CD4-positive, alpha-beta T cell treated with Interleukin-2 at 100 ng/mL for 4 hours (primary cell): ENCODE data around the gene NUCB1.
"Not testable (repeated sequence)": the region's sequence is repeated elsewhere in the genome, so short reads cannot be mapped to it uniquely, and the experiment has no call there.

Source experiments
- DNase-seq: peaks from one replicate; pipeline ENCODE4 v3.0.0-alpha.2; 2020; ENCODE audit warnings: low spot score

NUCB1 gene

DNA sequence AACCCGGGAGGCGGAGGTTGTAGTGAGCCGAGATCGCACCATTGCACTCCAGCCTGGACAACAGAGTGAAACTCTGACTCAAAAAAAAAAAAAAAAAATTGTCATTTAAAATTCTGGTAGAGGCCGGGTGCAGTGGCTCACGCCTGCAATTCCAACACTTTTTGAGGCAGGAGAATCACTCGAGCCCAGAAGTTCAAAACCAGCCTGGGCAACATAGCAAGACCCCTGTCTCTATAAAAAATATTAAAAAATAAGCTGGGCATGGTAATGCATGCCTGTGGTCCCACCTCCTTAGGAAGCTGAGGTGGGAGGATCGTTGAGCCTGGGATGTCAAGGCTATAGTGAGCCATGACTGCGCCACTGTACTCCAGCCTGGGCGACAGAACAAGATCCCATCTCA lies 6.2 kb downstream of the NUCB1 start:
- no peak for DNase-seq

DNA sequence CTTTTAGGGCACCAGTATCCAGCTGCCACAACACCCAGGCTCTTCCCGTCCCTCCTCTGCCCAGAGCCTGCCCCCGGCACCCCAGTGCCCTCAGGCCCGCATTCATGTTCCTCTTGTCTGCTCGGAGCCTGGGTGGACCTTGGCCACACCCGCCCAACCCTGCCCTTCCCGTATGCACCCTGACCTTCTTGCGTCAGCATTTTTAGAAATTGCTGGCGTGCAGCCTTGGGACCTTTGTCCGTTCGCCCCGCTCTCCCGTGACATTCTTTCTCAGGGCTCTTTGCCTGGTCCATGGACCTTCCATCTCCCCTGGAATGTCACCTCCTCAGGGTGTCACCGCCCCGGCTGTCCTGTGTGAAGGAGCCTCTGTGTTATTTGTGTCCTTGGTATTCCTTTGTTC lies 7.6 kb downstream of the NUCB1 start:
- no peak for DNase-seq

GRCh38 chr19:48909424-48910077 lies 9.4 kb downstream of the NUCB1 start:
- DNase-seq = not testable (repeated sequence)

GRCh38 chr19:48910803-48911202 lies 10.7 kb downstream of the NUCB1 start:
- no peak for DNase-seq

GRCh38 chr19:48913114-48913889 lies 13.2 kb downstream of the NUCB1 start:
- peak; percentile 19 for DNase-seq

DNA sequence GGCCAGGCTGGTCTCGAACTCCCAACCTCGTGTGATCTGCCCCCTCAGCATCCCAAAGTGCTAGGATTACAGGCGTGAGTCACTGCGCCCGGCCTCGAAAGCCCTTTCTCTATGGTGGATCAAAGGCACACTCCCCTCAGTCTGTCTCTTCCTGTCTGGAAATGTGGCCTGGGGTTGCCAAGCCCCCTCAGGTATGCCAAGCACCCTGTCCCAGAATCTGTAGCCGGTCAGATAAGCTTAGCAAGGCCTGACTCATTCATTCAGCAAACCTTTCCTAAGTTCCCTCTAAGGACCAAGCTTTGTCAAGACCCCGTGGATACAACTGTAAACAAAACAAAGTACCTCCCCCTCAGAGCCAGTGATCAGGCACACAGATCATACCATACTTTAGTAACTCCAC lies 14.1 kb downstream of the NUCB1 start:
- no peak for DNase-seq

GRCh38 chr19:48915757-48916156 lies 15.6 kb downstream of the NUCB1 start:
- DNase-seq = no peak

- no peak for DNase-seq
These were observed 18.0 kb downstream of the NUCB1 start for GRCh38 chr19:48918071-48918470.

DNA sequence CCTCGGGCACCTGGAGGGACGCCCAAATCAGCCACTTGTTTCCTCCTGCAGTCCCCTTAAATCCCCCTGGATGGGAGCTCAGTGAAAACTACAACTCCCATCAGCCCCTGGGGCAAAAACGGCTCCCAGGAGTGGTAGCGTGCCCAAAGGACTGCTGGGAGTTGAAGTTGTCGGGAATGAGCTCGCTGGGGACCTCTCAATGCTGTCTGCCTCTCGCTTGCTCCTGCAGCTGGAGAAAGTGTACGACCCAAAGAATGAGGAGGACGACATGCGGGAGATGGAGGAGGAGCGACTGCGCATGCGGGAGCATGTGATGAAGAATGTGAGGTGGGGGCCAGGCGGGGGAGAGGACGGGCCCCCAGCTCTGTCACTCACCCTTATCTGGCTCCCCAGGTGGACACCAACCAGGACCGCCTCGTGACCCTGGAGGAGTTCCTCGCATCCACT lies 18.7 kb downstream of the NUCB1 start:
- no peak for DNase-seq

DNA sequence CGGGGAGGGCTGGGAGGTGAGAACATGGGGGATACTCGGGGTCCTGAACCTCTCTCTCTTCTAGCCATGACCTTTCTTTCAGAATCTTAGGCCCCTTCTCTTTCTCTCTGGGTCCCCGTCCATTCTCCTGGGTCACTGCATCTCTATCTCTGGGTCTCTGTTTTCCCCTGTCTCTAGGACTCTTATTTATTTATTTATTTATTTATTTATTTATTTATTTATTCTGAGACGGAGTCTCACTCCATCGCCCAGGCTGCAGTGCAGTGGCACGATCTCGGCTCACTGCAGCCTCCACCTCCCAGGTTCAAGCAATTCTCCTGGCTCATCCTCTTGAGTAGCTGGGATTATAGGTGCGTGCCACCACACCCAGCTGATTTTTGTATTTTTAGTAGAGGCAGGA lies 19.2 kb downstream of the NUCB1 start:
- DNase-seq = not testable (repeated sequence)

- DNase-seq = no peak
These were observed 20.8 kb downstream of the NUCB1 start for GRCh38 chr19:48920949-48921348.

GRCh38 chr19:48921721-48922500 lies 21.8 kb downstream of the NUCB1 start:
- DNase-seq = no peak

DNA sequence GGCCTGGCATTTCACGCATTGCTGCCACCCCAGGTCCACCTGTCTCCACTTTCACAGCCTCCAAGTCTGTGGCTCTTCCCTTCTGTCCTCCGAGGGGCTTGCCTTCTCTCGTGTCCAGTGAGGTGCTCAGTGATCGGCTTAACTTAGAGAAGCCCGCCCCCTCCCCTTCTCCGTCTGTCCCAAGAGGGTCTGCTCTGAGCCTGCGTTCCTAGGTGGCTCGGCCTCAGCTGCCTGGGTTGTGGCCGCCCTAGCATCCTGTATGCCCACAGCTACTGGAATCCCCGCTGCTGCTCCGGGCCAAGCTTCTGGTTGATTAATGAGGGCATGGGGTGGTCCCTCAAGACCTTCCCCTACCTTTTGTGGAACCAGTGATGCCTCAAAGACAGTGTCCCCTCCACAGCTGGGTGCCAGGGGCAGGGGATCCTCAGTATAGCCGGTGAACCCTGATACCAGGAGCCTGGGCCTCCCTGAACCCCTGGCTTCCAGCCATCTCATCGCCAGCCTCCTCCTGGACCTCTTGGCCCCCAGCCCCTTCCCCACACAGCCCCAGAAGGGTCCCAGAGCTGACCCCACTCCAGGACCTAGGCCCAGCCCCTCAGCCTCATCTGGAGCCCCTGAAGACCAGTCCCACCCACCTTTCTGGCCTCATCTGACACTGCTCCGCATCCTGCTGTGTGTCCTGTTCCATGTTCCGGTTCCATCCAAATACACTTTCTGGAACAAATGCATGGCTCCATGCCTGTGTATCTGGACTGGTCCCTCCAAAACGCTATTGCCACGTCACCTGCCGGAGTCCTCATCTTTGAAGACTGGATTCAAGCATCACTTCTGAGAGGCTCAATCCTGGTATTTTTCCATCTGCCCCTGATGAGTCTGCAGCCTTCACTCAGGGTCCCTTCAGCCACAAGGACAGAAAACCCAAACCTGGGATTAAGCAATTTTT lies 22.7 kb downstream of the NUCB1 start:
- no peak for DNase-seq

GRCh38 chr19:48925240-48925843 lies 25.2 kb downstream of the NUCB1 start:
- DNase-seq = no peak

- DNase-seq = not testable (repeated sequence)
These were observed 25.8 kb downstream of the NUCB1 start for GRCh38 chr19:48925890-48926289.

- DNase-seq = peak; percentile 7
These were observed 26.8 kb downstream of the NUCB1 start for GRCh38 chr19:48926909-48927308.

DNA sequence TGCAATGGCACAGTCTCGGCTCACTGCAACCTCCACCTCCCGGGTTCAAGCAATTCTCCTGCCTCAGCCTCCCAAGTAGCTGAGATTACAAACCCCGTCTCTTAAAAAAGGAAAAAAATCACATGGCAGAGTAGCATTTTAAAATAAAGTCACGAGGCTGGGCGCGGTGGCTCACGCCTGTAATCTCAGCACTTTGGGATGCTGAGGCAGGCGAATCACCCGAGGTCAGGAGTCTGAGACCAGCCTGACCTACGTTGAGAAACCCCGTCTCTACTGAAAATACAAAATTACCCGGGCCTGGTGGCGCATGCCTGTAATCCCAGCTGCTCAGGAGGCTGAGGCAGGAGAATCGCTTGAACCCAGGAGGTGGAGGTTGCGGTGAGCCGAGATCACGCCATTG lies 27.6 kb downstream of the NUCB1 start:
- not testable (repeated sequence) for DNase-seq

GRCh38 chr19:48928164-48929025 lies 28.3 kb downstream of the NUCB1 start:
- DNase-seq = no peak

DNA sequence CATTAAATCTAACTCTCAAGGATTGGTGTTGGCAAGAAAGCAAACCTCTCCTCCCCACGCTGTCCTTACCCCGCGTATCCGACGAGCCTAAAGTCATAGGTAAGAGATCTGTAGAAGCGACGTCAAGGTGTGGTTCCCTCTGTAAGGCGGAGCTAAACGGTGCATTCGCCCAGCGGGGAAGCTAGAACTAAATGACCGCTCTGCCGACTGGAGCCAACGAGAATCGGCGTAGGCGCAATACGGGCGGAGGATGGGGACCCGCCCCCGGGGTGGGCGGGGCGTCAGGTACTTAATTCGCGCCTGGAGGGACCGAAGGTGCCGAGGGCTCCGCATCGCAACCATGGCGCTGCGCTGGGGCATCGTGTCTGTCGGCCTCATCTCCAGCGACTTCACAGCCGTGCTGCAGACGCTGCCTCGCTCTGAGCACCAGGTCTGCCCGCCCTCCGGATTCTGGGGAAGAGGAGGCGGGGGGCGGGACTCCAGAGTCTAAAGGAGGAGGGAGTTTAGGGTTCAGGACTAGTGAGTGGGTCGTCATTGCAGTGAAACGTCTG lies 33.3 kb downstream of the NUCB1 start, which contains the start of gene DHDH:
Gene DHDH (plus strand): TSS at position 318 of the 551 bp plus-strand sequence. CDS start 23 bp downstream, at position 341.
- DNase-seq = peak; percentile 91

DNA sequence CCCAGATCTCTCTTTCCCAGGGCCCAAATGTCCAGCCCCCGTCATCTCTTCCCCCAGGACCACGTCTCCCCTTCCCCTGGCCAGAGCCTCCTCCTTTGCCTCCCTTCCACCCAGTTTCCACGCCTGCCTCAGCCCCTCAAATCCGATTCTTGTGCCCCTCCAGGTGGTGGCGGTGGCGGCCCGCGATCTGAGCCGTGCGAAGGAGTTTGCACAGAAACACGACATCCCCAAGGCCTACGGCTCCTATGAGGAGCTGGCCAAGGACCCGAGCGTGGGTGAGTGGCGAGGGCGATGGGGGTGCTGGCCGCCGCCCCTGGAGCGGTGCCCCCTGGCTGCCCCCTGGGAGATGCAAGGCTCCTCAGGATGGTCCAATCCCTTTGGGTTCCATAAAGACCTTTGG lies 34.7 kb downstream of the NUCB1 start:
- DNase-seq = no peak
